ENCODE data around the gene SRD5A2.

- no peak for TF ChIP-seq POLR2A (IDR thresholded peaks at IDR 0.05)
- TF ChIP-seq CTCF (IDR thresholded peaks at IDR 0.05) = no peak
- TF ChIP-seq EP300 (IDR thresholded peaks at IDR 0.05) = no peak
These were observed 75.6 kb downstream of the SRD5A2 start for GRCh38 chr2:31505111-31505510.
